Neural crest cell (in vitro differentiated cells): ENCODE results near the gene UMPS. TPM values are rescaled to one million over a fixed set of nuclear protein-coding genes. Genes with fewer than 3 reads are reported as not detected.
A peak's percentile ranks its signal among the peaks of the same experiment; 100 is the strongest.

Experiments used
- DNase-seq: peaks from one replicate; pipeline ENCODE4 v3.0.0; 2021; ENCODE audit warnings: low read depth, mixed read lengths, low spot score
- H3K27ac Mint-ChIP-seq: one replicate; pipeline ENCODE4 v1.8.0; 2021; ENCODE audit warnings: mild to moderate bottlenecking, mixed read lengths; ENCODE audit not compliant: unreplicated experiment
- H3K27me3 Mint-ChIP-seq: 2 replicates; pipeline ENCODE4 v1.8.0; 2021; ENCODE audit warnings: low read depth, mild to moderate bottlenecking, mixed read lengths
- H3K36me3 Mint-ChIP-seq: 2 replicates; pipeline ENCODE4 v1.8.0; 2021; ENCODE audit warnings: low read depth, mild to moderate bottlenecking, mixed read lengths
- H3K4me1 Mint-ChIP-seq: 2 replicates; pipeline ENCODE4 v1.8.0; 2021; ENCODE audit warnings: mixed read lengths
- H3K4me3 Mint-ChIP-seq: one replicate; pipeline ENCODE4 v1.8.0; 2021; ENCODE audit warnings: mild to moderate bottlenecking, mixed read lengths
- H3K9me3 Mint-ChIP-seq: 2 replicates; pipeline ENCODE4 v1.8.0; 2021; ENCODE audit warnings: mixed read lengths
- total RNA-seq: library from RNA; stranded (reverse); gene quantifications from 2 replicates; pipeline ENCODE4 v1.2.1, GENCODE V29; 2021
- TF ChIP-seq, protein P1 (sequence below): fragments of 200-600 bp; sonication (generic); conservative IDR thresholded peaks from 2 replicates; pipeline ENCODE4 v1.5.0; 2021; ENCODE audit warnings: antibody characterized with exemption, mild to moderate bottlenecking

Gene UMPS
- total RNA-seq, 1 donor from 2014 or later: 70.7 TPM

- no peaks in the 10 kb centered on the region for H3K36me3 Mint-ChIP-seq
- DNase-seq: no peak
- H3K4me1 Mint-ChIP-seq: peaks cover 47% of the 10 kb centered on the region
- H3K9me3 Mint-ChIP-seq: no peaks in the 10 kb centered on the region
- no peaks in the 10 kb centered on the region for H3K27me3 Mint-ChIP-seq
- no peak overlapping the region for H3K4me3 Mint-ChIP-seq
- TF ChIP-seq, protein P1, sequence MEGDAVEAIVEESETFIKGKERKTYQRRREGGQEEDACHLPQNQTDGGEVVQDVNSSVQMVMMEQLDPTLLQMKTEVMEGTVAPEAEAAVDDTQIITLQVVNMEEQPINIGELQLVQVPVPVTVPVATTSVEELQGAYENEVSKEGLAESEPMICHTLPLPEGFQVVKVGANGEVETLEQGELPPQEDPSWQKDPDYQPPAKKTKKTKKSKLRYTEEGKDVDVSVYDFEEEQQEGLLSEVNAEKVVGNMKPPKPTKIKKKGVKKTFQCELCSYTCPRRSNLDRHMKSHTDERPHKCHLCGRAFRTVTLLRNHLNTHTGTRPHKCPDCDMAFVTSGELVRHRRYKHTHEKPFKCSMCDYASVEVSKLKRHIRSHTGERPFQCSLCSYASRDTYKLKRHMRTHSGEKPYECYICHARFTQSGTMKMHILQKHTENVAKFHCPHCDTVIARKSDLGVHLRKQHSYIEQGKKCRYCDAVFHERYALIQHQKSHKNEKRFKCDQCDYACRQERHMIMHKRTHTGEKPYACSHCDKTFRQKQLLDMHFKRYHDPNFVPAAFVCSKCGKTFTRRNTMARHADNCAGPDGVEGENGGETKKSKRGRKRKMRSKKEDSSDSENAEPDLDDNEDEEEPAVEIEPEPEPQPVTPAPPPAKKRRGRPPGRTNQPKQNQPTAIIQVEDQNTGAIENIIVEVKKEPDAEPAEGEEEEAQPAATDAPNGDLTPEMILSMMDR: no peak
- H3K27ac Mint-ChIP-seq: peak overlapping the region; percentile 62
Observed at GRCh38 chr3:124783696-124784095, 53.4 kb downstream of the UMPS start.

DNA sequence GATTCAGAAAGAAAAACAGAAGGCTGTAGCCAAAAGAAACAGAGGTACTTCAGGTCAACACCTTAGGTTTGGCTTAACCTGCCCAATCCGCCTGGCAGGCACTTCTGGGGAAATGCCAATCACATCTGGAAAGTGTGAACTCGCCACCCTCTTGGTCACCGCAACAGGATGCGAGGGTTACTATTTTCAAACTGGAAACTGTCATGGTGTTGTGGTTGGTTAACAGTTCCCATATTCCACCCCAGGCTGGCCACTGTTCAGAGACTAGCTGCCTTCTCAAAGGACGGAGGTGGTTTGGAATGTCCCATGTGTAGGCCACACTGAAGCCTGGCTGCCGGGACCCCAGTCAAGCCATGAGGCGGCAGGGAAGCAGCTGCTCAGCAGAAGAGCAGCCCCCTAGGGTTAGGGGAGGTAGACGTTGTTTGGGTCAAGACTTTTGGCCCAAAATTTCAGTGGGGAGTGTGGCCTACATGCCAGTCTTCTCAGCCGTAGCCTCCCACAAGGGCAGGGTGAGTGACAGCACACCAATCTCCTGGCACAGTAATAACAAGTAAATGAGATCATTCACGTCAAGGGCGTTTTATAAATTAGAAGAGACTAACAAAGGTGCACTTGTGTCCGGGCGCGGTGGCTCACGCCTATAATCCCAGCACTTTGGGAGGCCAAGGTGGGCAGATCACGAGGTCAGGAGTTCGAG lies 54.6 kb downstream of the UMPS start:
- DNase-seq: no peak
- Mint-ChIP-seq H3K4me1 (peaks cover 41% of the 10 kb centered on the region), H3K27me3 (no peaks in the 10 kb centered on the region), H3K4me3 (no peak overlapping the region), H3K27ac (no peak overlapping the region), H3K36me3 (no peaks in the 10 kb centered on the region), H3K9me3 (no peaks in the 10 kb centered on the region)
- TF ChIP-seq, protein P1: no peak

DNA sequence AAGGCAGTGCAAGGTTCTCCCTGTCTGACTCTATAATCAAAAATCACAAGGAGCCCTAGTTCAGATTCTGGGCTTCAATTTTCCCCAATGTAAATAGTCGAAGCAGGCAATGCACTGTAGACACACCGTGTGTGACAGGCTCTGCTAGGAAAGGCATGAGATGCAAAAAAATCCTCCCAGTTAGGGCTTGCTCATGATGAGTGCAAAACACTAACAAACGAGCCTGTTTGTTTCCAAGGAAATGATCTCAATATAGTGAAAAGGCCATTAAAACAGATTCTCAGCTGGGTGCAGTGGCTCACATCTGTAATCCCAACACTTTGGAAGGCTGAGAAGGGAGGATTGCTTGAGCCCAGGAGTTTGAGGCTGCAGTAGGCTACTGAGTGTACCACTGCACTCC lies 55.7 kb downstream of the UMPS start:
- Mint-ChIP-seq H3K36me3 (no peaks in the 10 kb centered on the region), H3K9me3 (no peaks in the 10 kb centered on the region), H3K4me1 (peaks cover 33% of the 10 kb centered on the region), H3K4me3 (no peak overlapping the region), H3K27ac (no peak overlapping the region), H3K27me3 (no peaks in the 10 kb centered on the region)
- no peak for DNase-seq
- TF ChIP-seq, protein P1: no peak

- TF ChIP-seq, protein P1: peak; percentile 53
- no peaks in the 10 kb centered on the region for H3K27me3 Mint-ChIP-seq
- DNase-seq: no peak
- no peaks in the 10 kb centered on the region for H3K36me3 Mint-ChIP-seq
- peaks cover 26% of the 10 kb centered on the region for H3K4me1 Mint-ChIP-seq
- H3K4me3 Mint-ChIP-seq: no peak overlapping the region
- H3K9me3 Mint-ChIP-seq: no peaks in the 10 kb centered on the region
- peak overlapping the region; percentile 21 for H3K27ac Mint-ChIP-seq
Observed at GRCh38 chr3:124786511-124787241, 56.4 kb downstream of the UMPS start.

- peaks cover 24% of the 10 kb centered on the region for H3K4me1 Mint-ChIP-seq
- H3K27me3 Mint-ChIP-seq: no peaks in the 10 kb centered on the region
- H3K9me3 Mint-ChIP-seq: no peaks in the 10 kb centered on the region
- no peak overlapping the region for H3K4me3 Mint-ChIP-seq
- TF ChIP-seq, protein P1: no peak
- no peak for DNase-seq
- H3K36me3 Mint-ChIP-seq: no peaks in the 10 kb centered on the region
- H3K27ac Mint-ChIP-seq: no peak overlapping the region
Observed at GRCh38 chr3:124787476-124788195, 57.4 kb downstream of the UMPS start.
